Smooth muscle cell (in vitro differentiated cells): ENCODE results near the gene ADAMTS17. TPM values are rescaled to one million over a fixed set of nuclear protein-coding genes. Genes with fewer than 3 reads are reported as not detected.

Experiments
- DNase-seq: peaks from one replicate; lab custom pipeline; 2025; ENCODE audit not compliant: unreplicated experiment; lab: John Stamatoyannopoulos, UW
- H2AFZ ChIP-seq: fragments of 200-600 bp; sonication (generic); 2 replicates; pipeline ENCODE4 v1.6.0; 2016; ENCODE audit warnings: antibody characterized with exemption, low read depth, mild to moderate bottlenecking
- H3F3A ChIP-seq: fragments of 200-600 bp; sonication (generic); 2 replicates; pipeline ENCODE4 v1.6.0; 2017; ENCODE audit warnings: antibody characterized with exemption, low read depth
- H3K27ac ChIP-seq: fragments of 200-600 bp; sonication (generic); 2 replicates; pipeline ENCODE4 v1.5.1; 2016; ENCODE audit warnings: low read depth, mild to moderate bottlenecking
- H3K27me3 ChIP-seq: fragments of 200-600 bp; sonication (generic); 2 replicates; pipeline ENCODE4 v1.6.1; 2016; ENCODE audit warnings: low read depth, mild to moderate bottlenecking
- H3K36me3 ChIP-seq: fragments of 200-600 bp; sonication (generic); 2 replicates; pipeline ENCODE4 v1.5.1; 2016; ENCODE audit warnings: low read depth
- H3K4me1 ChIP-seq: fragments of 200-600 bp; sonication (generic); 2 replicates; pipeline ENCODE4 v1.5.1; 2016; ENCODE audit warnings: low read depth
- H3K4me2 ChIP-seq: fragments of 200-600 bp; sonication (generic); 2 replicates; pipeline ENCODE4 v1.6.0; 2016; ENCODE audit warnings: mild to moderate bottlenecking
- H3K4me3 ChIP-seq: fragments of 200-600 bp; sonication (generic); 2 replicates; pipeline ENCODE4 v1.5.1; 2016; ENCODE audit warnings: mild to moderate bottlenecking
- H3K79me2 ChIP-seq: fragments of 200-600 bp; sonication (generic); 2 replicates; pipeline ENCODE4 v1.6.0; 2016; ENCODE audit warnings: low read depth, mild to moderate bottlenecking
- H3K9ac ChIP-seq: fragments of 200-600 bp; sonication (generic); 2 replicates; pipeline ENCODE4 v1.6.0; 2016; ENCODE audit warnings: low read depth
- H3K9me3 ChIP-seq: fragments of 200-600 bp; sonication (generic); replicated peaks from 2 replicates; pipeline ENCODE4 v1.5.1; 2016; ENCODE audit warnings: low read depth
- H4K20me1 ChIP-seq: fragments of 200-600 bp; sonication (generic); 2 replicates; pipeline ENCODE4 v1.6.0; 2016; ENCODE audit warnings: low read depth
- CTCF ChIP-seq: fragments of 200-600 bp; sonication (generic); IDR thresholded peaks from 2 replicates; pipeline ENCODE4 v1.5.1; 2017; ENCODE audit warnings: borderline replicate concordance, mild to moderate bottlenecking, antibody characterized with exemption; ENCODE audit not compliant: insufficient read depth, poor library complexity, severe bottlenecking
- WGBS: methylation state at CpG from one replicate; pipeline ENCODE4 v1.1.7; 2016; ENCODE audit warnings: low lambda C conversion rate; 5-methylcytosine and 5-hydroxymethylcytosine counted together
- polyA plus RNA-seq: library from polyadenylated mRNA; unstranded; fragments of >200 nt; fragmentation: Nextera tagmentation; extraction: Ambion mirVana; gene quantifications from 2 replicates; pipeline ENCODE4 v1.2.1, GENCODE V29; 2016
- total RNA-seq: library from RNA; depleted of rRNA; stranded (reverse); fragments of >200 nt; gene quantifications from 2 replicates; pipeline ENCODE4 v1.2.3, GENCODE V29; 2014

Gene ADAMTS17
- total and polyA plus RNA-seq, 2 experiments from 2014 or later = 0.63 to 3.1 TPM

DNA sequence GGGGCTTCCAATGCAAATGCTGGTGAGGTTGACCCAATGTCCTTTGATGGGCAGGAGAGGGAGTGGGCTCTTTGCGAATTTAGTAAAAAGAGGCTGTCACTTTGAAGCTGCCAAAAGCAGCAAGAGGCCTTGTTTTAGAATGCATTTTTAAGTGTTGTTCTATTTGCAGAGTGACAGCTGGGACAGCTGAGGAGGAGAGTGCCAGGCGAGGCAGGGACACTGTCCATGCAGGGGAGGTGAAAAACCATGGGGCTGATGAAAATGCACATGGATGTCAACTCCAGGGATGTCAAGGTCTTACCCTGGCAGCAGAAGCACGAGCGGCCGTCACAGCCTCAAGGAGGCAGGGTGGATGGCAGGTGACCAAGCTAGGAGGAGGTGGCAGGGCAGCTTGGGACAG lies 279.8 kb downstream of the ADAMTS17 start:
- no peaks in the 10 kb centered on the region for H3K79me2 ChIP-seq
- no peaks in the 10 kb centered on the region for H3K36me3 ChIP-seq
- no peaks in the 10 kb centered on the region for H3K27me3 ChIP-seq
- WGBS = 81% methylated on average over 5 of the region's 5 CpGs
- no peak for DNase-seq
- H2AFZ ChIP-seq = no peak overlapping the region
- H3K27ac ChIP-seq = no peak overlapping the region
- H4K20me1 ChIP-seq = no peaks in the 10 kb centered on the region
- H3F3A ChIP-seq = no peaks in the 10 kb centered on the region
- H3K4me2 ChIP-seq = no peak overlapping the region
- no peak overlapping the region for H3K9ac ChIP-seq
- H3K4me3 ChIP-seq = no peak overlapping the region
- H3K4me1 ChIP-seq = no peaks in the 10 kb centered on the region
- TF ChIP-seq CTCF = no peak
- no peaks in the 10 kb centered on the region for H3K9me3 ChIP-seq

DNA sequence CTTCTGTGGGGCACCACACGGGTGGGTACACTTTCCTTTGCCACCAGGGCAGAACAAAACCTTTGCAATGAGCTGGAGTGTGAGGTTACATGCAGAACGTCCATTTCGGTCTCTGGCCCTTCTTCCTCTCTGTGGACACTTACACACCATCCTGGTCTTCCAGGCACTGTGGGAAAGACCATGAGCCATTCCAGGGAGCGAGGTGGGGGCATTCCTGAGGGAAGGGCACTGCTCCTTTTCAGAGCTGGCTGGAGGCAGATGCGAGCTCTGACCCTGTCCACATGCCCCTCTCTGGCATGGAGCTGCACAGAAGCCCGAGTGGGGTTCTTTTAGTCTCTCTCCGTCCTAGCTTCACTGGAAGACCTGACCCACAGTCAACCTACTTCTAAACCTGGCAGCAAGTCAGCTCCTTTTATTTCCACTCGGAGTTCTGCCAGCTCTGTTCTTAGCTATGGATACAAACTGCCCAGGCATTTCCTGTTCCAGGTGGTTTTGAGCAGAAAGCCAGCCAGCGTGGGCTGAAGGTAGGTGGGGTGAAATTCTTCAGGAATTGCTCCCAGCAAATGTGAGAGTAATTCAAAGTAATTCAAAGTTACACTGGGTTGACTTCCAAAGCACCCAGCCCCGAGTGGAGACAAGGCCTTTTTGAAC lies 281.4 kb downstream of the ADAMTS17 start:
- no peaks in the 10 kb centered on the region for H3K4me1 ChIP-seq
- TF ChIP-seq CTCF = no peak
- 79% methylated on average over 10 of the region's 10 CpGs for WGBS

DNA sequence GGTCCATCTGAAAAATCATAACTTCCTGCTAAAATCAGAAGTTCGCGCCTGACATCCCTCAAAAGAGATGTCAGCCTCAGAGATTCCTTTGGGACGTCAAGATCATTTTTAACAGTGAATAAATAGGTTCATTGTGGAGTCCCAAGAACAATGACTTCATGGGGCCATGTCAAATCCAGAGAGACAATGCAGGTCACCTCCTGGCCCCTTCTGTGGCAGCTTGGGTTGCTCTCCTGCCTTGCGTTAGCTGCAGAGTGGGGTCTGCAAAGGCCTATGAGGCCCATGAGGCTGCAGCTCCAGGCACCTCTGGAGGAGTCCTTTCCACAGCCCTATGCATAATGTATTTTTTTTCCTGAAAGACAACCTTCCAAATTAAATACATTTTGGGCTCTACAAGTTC lies 282.3 kb downstream of the ADAMTS17 start:
- H2AFZ ChIP-seq = no peak overlapping the region
- no peaks in the 10 kb centered on the region for H3K9me3 ChIP-seq
- no peaks in the 10 kb centered on the region for H3F3A ChIP-seq
- no peak overlapping the region for H3K9ac ChIP-seq
- H4K20me1 ChIP-seq = no peaks in the 10 kb centered on the region
- WGBS = 97% methylated on average over 4 of the region's 4 CpGs
- no peaks in the 10 kb centered on the region for H3K36me3 ChIP-seq
- H3K4me1 ChIP-seq = no peaks in the 10 kb centered on the region
- TF ChIP-seq CTCF = no peak
- DNase-seq = no peak
- H3K27ac ChIP-seq = no peak overlapping the region
- H3K4me2 ChIP-seq = no peak overlapping the region
- no peak overlapping the region for H3K4me3 ChIP-seq
- H3K79me2 ChIP-seq = no peaks in the 10 kb centered on the region
- no peaks in the 10 kb centered on the region for H3K27me3 ChIP-seq

More for the DNA sequence above, 281.4 kb downstream of the ADAMTS17 start:
- Histone ChIP-seq H2AFZ (no peak overlapping the region), H3K79me2 (no peaks in the 10 kb centered on the region), H3K27ac (peak overlapping the region; percentile 3), H3K4me2 (no peak overlapping the region), H3K9ac (no peak overlapping the region), H3F3A (no peaks in the 10 kb centered on the region), H4K20me1 (no peaks in the 10 kb centered on the region), H3K9me3 (no peaks in the 10 kb centered on the region), H3K27me3 (no peaks in the 10 kb centered on the region), H3K4me3 (no peak overlapping the region), H3K36me3 (no peaks in the 10 kb centered on the region)
- DNase-seq = no peak

DNA sequence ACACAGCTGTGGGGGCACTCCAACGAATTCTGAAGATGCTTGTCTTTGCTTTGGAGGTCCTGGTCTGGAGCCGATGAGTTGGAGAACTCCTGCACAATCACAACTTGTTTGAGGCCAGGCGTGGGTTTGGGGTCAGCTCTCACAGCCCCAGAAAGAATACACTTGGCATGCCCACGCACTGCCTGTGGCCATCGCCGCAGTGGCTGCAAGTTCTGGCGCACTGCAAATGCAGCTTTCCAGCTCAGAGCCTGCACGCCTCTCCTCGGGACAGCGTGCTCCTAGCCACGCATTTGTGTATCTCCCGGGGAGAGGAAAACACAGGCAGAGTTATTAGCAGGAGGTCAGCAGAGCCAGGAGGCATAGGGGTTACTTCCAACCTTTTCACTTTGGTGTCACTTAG lies 282.7 kb downstream of the ADAMTS17 start:
- H4K20me1 ChIP-seq = no peaks in the 10 kb centered on the region
- H3F3A ChIP-seq = no peaks in the 10 kb centered on the region
- no peak overlapping the region for H3K4me2 ChIP-seq
- H3K36me3 ChIP-seq = no peaks in the 10 kb centered on the region
- H3K27me3 ChIP-seq = no peaks in the 10 kb centered on the region
- no peak overlapping the region for H3K4me3 ChIP-seq
- H3K9me3 ChIP-seq = no peaks in the 10 kb centered on the region
- no peak for TF ChIP-seq CTCF
- no peak overlapping the region for H3K27ac ChIP-seq
- no peak overlapping the region for H3K9ac ChIP-seq
- H3K79me2 ChIP-seq = no peaks in the 10 kb centered on the region
- H3K4me1 ChIP-seq = no peaks in the 10 kb centered on the region
- DNase-seq = no peak
- 88% methylated on average over 12 of the region's 12 CpGs for WGBS
- no peak overlapping the region for H2AFZ ChIP-seq
